GM21447 (cell line): ENCODE data around the gene RNASE3.
"Not testable (repeated sequence)": the region's sequence is repeated elsewhere in the genome, so short reads cannot be mapped to it uniquely, and the experiment has no call there.

Source experiments
- ATAC-seq: cut with Tn5 transposase; IDR thresholded peaks from one replicate; pipeline ENCODE4 v1.9.1; 2021; ENCODE audit not compliant: unreplicated experiment

RNASE3 gene

DNA sequence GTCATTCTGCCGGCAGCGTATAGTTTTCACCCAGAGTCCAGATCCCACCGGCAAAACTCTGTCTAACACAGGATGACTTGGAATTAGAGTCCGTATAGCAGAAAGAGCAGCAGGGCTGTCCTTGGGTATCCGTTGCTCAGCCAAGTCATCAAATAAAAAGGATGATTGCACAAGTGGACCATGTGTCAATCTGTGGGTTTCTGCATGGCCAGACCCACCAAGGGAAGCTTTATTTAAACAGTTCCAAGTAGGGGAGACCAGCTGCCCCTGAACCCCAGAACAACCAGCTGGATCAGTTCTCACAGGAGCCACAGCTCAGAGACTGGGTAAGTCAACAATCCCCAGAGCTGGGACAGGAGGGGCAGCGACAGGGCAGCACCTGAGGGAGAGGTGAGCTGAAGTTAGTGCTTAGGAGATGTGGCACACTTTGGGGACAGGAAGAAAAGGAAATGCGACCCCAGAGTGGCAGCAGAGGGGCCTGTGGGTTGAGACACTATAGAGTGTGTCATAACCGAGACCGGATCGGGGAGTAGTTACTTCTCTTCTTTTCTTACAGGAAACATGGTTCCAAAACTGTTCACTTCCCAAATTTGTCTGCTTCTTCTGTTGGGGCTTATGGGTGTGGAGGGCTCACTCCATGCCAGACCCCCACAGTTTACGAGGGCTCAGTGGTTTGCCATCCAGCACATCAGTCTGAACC, at the start of gene RNASE3:
RNASE3 (plus strand) TSS at position 260 of the 700 bp plus-strand sequence; CDS start at position 562, 302 bp downstream.
- ATAC-seq = not testable (repeated sequence)

DNA sequence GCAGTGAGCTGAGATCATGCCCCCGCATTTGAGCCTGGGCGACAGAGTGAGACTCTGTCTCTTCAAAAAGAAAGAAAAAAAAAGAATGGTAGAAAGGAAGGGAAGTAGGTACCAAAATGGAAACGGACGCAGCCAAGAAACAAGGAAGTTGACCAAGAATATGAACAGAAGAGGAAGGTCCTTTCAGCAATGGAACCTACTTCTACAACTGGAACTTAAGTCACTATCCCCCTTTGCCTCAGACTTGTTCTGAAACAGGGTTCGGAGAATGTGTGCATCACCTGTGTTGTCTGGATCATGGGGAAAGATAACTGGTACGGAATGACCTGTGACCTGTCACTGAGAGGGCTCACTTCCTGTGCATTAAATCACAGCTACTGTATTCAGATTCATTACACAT, 44.6 kb upstream of the RNASE3 start:
- ATAC-seq = no peak

DNA sequence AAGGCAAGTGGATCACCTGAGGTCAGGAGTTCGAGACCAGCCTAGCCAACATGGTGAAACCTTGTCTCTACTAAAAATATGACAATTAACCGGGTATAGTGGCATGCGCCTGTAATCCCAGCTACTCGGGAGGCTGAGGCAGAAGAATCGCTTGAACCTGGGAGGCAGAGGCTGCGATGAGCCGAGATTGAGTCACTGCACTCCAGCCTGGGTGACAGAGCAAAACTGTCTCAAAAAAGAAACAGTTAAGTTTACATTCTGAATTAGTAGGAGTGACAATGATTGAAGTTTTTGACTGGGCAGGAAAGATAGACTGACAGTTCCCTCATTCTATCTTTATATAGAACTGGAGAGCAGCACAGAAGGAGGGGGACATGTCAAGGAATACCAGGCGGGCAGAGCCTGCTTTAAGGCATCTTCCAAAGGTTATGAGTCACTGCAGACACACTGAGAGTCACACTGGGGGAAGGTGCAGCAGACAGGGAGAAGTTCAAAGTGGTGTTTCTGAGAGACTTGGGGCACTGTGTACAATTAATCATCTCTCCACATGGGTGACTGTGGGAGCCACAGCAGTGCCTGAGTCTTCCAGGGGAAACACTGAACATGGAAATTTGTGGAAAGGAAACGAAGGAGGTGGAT, 42.8 kb upstream of the RNASE3 start:
- no peak for ATAC-seq

DNA sequence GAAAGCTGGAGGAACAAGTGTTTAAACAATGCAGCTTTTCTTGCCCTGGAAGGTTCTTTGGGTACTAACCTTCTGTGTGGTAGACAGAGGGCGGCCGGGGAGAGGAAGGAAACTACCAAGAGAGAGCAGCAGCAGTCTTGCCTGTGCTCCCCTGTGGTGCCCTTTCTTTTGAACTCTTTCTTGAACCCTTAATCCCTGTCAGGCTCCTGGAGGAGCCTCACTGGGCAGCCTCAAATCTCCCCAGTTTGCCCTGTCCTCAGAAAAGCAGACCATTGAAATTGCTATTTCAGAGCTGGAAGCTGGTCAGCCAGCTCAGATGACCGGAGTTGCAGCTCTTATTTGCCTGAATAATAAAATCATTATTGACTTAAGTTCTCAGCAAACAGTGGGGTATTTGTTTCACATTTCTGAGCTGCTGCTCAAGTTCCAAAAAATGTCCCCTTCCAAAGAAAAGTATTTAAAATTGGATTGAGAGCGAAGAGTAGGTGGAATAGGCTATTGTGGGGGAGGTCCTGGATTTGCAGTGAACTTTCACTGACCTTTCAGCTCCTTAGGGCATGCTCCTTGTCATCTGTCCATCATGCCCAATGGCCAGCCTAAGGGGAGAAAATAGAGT, 42.1 kb upstream of the RNASE3 start:
- ATAC-seq = no peak

DNA sequence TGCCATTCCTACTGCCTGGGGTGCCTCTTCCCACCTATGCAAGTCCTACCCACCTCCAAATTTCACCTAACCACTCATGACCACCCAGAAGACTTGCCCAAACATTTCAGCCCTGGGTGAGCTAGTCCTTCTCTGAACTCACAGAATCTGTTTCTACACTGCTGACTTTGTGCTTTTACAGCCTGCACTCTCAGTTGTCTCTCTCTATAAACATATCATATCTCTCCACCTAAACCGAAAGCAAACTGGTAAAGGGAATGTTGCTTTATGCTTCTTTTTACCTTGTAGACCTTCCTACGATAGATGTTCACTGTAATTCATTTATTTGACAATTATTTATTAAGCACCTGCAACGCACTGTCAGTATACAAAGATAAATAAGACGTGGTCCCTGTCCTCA, 38.1 kb upstream of the RNASE3 start:
- ATAC-seq = no peak

DNA sequence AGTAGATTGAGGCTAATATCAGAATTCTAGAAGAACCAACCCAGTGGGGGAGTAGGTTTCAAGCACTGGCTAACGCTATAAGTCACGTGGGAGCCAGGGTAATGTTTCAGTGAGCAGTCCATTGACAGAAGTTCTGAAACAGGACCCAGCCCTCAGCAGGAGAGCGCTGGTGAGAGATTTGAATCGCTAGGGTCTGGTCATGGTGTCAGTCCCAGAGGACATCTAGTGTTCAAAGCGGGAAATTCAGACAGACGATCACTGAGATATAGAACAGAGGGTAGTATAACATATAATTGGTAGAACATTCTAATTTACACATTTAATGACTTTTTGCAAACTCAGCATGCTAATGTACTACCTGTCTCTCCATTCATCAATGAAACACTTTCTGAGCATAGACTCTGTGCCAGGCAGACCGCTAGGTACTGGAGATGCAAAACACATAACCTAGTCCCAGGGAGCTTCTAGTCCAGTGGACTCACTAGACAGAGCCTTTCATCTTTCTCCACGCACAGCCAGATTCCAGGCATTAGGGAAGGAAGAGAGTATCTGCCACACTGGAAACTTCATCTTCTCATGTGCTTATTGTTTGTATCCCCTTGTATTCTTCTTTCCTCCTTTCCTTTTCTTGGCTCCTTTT, 35.4 kb upstream of the RNASE3 start:
- peak; percentile 87 for ATAC-seq

DNA sequence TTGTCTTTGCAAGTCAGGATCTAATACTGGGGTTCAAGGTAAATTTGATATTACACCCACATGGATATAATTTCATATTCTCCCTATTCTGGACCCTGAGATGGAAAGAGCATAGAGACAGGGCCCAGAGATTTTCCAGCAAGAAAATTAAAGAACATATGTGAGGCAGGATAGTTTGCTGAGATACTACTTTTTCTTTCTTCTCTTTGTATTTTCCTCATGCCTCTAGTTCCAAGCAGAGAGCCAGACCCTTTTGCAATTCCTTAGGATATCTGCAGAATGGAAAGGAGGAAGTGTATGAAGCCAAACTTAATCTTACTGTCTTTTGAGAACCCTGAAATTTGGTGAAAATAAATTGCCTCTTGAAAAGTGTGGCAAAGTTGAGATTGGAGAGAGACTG, 34.0 kb upstream of the RNASE3 start:
- no peak for ATAC-seq

DNA sequence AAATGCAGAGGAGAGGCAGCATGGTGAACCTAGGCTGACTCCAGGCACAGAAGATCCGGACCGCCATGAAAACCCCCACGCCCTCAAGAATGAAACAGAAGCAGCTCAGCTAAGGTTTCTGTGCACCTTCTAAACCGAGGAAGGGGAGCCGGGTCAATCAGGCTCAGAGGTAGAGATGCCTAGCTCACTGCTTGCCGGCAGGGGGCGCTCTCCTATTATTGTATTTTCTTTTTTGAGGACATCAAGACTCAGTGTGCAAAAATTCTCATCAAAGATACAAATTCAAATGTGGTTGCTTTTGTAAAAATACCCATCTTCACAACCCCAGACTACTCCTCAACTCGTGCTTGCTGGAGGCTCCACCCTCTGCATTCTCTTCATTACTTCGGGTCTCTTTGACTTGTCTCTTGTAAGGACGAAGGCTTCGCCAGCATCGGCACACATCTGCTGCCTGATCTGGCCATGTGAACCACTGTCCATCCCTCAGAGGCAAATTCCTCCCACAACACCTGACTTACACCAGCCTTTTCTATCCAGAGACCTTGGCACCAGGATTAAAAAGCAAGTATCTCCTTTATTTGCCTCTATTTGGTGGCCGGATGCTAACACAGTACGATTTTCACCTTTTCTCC, 33.4 kb upstream of the RNASE3 start:
- ATAC-seq = no peak

DNA sequence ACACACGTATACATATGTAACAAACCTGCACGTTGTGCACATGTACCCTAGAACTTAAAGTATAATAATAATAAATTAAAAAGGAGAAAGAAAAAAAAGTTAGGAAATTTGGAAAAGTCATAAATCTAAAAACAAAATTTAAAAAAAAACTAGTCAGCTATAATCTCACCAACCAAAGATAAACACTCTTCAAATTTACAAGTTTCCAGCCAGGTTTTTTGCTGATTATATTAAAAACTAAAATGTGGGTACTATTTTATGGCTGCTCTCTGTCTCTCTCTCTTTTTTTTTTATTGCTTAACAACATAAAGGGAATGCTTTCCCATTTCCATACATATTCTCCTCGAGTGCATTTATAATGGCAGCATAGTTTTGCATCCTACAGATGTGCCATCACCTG, 25.0 kb upstream of the RNASE3 start:
- ATAC-seq = no peak

DNA sequence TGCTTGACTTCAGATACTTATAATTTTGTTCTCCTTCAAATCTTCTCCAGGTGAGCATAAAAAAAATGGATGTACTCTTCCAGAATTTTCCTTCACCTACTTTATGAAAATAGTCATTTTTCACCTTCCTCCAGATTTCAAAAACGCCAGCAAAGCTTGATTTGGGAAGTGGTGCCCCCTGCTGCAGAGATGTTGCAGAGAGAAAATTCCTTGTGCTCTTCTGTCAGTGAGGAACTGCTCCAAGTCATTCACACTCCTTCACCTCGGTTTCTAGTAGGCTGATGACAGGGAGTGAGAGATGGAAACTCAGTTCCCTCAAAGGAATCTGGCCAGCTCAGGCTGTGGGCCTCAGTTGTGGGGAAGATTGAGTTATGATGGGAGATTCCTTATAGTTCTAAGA, 24.2 kb upstream of the RNASE3 start:
- no peak for ATAC-seq

DNA sequence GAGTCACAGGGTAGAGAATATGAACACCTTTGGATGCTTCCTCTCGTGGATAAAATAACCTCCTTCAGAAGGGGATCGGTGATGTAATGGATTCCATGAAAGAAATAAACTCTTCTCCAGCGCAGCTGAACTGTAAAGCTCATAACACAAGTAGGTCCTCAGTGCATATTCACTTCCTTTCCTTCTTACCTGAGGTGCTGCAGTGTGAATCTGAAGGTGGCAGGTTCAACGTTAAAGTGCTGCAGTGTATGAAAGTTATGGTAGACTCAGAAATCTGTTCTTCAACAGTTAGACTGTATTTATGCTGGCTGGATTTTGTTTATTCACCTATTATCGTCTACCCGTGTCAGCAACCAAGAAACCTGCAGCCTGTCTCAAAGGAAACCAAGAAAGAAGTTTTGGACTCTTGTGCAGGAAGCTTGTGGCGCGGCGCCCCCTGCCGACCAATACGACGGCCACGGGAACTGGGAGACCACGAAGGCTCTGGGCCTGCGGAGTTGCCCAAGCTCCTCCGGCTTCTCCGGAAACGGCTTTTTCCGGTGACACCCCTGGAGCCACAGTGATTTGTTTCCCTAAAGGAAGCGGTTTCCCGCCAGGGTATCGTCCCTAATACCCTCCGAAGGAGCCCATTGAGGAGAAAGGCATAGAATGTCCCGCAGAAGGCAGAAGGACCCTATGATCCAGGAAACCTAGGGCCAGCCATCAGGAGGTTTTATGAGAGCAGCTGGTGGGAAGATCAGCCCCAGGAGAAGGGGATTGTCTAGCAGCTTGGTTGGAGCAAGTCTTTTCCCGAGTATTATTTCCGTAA, 17.6 kb upstream of the RNASE3 start:
- ATAC-seq = no peak

DNA sequence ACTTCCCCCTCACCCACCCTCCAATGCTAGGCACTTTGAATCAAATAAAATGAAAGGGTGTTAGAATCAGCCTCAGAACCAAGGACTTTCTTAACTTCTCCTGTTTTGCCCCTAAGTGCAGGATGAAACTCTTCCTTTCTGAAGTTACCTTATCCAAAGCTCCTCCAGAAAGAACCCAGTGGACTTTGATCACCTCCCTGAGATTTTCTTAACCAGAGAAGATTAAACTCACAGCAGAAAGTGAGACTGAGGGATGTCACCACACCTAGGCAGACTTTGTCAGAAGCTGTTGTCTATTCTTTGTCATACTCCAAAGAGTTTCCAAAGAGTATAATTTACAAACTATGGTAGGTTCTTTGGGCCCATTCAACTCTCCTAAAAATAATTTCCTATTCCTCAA, 14.2 kb upstream of the RNASE3 start:
- no peak for ATAC-seq

DNA sequence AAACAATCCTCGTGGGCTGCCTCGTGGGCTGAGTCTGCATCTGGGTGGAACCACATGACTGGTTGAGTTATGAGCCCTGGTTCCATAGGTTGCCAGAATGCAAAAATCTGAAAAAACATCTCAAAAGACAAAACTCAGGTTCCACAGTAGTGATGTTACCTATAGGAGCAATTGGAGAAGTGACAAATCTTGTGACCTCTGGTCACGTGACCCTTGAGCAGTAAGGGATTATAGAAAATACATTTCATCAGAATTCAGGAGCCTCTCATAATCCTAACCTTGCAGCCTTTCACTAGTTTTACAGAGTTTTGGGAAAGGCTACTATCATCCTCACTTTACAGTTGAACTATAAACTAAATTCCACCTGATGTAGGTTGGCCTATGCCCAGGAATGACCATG, 12.5 kb upstream of the RNASE3 start:
- ATAC-seq = no peak

DNA sequence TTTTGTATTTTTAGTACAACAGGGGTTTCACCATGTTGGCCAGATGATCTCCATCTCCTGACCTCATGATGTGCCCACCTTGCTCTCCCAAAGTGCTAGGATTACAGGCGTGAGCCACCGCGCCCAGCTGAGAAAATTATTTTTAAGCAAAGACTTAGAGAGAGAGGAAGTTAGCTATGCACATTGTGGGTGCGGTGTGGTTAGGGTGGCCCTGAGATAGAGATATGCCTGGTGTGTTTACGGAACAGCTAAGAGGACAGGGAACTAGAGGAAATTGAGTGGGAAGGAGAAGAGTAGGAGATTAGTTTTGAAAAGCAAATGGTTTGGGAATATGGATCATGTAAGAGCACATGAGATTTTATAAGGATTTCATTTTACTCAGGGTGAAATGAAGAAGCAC, 10.0 kb upstream of the RNASE3 start:
- not testable (repeated sequence) for ATAC-seq

DNA sequence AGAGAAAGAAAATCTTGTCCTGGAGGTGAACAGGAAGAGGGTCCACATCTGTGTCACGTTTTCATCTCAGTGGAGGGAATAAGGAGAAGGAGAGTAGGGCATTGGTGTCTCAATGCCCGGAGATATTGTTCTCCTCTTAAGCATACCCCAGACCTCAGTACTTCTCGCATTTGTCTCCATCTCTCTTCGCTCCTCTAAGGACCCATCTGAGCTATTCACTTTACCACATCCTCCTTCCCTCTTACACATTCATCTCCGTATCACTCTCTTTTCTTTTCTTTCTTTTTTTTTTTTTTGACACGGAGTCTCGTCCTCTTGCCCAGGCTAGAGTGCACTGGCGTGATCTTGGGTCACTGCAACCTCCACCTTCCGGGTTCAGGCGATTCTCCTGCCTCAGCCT, 8.4 kb upstream of the RNASE3 start:
- not testable (repeated sequence) for ATAC-seq

DNA sequence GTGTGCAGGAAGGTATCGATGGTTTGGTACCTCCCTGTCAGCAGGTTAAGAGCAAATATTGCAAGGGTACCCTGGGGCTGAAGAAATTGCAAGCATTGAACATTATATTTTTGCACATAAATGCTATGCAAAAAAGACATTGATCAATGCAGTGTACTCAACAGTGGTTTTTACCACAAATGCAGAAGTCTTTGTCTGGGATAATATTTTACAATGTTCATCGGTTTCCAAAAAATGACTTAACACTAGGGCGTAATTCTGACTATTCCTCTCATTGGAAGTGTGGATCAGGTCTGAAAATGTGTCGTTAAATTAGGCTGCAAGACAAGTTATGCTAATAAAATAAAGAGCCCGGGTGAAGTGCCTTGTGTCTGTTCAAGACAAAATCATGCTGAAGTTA, 2.8 kb upstream of the RNASE3 start:
- not testable (repeated sequence) for ATAC-seq

DNA sequence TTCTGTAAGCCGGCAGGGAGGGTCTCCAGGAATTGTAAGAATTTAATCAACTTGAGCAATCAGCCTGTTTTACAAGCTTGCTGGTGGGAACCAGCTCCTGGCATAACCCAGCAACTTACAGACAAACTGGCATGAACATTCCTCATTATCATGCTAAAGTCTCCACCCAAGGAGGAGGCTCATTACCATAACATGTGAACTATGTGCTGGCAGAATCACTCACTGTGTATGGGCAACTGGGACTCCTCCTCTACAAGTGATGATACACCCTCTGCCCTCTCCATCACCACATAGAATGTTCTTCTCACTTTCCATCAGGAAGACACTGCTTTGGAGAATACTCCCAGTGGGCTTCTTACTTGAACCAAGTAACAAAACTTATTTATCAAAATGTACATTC, 4.1 kb downstream of the RNASE3 start:
- not testable (repeated sequence) for ATAC-seq

DNA sequence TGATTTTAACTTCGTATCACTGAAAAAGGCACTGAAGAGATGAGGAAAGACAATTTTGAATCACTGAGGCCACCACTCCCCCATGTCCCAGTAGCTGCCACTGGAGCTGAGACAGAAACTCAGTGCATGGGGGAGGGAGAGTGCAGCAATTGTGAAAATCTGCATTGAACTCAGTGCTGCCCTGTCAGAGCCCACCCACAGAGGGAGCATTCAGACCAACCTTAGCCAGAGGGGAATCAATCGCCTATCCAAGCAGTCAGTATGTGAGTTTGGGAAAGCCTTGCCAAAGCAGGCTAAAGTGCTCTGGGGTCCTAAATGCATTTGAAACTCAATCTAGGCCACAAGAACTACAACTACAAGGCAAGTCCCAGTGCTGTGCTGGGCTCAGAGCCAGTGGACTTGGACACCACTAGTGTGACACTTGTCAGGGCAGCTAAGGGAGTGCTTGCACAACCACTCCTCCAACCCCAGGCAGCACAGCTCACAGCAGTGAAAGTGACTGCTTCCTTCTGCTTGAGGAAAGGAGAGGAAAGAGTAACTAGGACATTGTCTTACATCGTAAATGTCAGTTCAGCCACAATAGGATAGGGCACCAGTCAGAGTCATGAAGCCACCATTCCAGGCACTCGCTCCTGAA, 13.3 kb downstream of the RNASE3 start:
- no peak for ATAC-seq

DNA sequence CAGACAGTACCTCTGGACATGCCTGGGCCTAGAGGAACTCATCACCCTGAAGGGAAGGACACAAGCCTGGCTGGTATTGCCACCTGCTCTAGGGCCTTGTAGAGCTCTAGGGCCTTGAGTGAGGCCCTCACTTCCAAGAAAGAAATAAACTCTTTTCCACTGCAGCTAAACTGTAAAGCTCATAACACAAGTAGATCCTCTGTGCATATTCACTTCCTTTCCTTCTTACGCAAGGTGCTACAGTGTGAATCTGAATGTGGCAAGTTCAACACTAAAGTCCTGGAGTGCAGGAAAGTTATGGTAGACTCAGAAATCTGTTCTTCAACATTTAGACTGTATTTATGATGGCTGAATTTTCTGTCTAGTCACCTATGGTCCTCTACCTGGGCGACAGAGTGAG, 14.5 kb downstream of the RNASE3 start:
- ATAC-seq = no peak

DNA sequence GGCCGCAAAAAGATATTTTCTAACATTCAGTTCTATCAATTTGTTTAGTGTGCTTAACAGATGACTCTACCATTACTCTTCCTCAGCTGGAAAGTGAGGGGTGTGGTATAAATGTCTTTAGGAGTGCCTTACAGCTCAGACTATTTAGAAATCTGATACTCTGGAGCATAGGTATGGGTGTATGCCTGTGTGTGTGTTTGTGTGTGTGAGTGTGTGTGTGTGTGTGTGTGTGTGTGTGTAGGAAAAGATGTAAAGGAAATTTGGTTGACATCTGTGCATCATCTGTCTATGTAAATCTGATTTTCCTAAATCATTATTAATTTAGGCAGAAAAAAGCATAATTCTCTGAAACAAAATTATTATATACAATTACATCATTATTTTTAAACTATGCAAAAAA, 16.0 kb downstream of the RNASE3 start:
- ATAC-seq = no peak
